Nephron (organoid): ENCODE measurements around the gene ARHGEF12.
A peak's percentile ranks its signal among the peaks of the same experiment; 100 is the strongest.

Experiments
- H3K27ac Mint-ChIP-seq, 3 experiments: 2 replicates each; pipeline ENCODE4 v1.8.0; 2020; ENCODE audit warnings: mixed read lengths in 3 of 3, mild to moderate bottlenecking in 2 of 3, moderate library complexity in 1 of 3
- H3K27me3 Mint-ChIP-seq: 2 replicates; pipeline ENCODE4 v1.8.0; 2021; ENCODE audit warnings: low read depth, mild to moderate bottlenecking, moderate library complexity, mixed read lengths
- H3K36me3 Mint-ChIP-seq: 2 replicates; pipeline ENCODE4 v1.8.0; 2020; ENCODE audit warnings: low read depth, mixed read lengths
- H3K4me1 Mint-ChIP-seq: 2 replicates; pipeline ENCODE4 v1.8.0; 2020; ENCODE audit warnings: mixed read lengths
- H3K4me3 Mint-ChIP-seq, 3 experiments: 2 replicates each; pipeline ENCODE4 v1.8.0; 2020; ENCODE audit warnings: mild to moderate bottlenecking in 3 of 3, mixed read lengths in 3 of 3, moderate library complexity in 2 of 3
- H3K9me3 Mint-ChIP-seq: 2 replicates; pipeline ENCODE4 v1.8.0; 2020; ENCODE audit warnings: mixed read lengths
- CTCF ChIP-seq, 3 experiments: fragments of 200-600 bp; sonication (generic); IDR thresholded peaks; one replicate each; pipeline ENCODE4 v1.5.0; 2021; ENCODE audit warnings: antibody characterized with exemption in 3 of 3; ENCODE audit not compliant: unreplicated experiment in 3 of 3

Gene ARHGEF12

DNA sequence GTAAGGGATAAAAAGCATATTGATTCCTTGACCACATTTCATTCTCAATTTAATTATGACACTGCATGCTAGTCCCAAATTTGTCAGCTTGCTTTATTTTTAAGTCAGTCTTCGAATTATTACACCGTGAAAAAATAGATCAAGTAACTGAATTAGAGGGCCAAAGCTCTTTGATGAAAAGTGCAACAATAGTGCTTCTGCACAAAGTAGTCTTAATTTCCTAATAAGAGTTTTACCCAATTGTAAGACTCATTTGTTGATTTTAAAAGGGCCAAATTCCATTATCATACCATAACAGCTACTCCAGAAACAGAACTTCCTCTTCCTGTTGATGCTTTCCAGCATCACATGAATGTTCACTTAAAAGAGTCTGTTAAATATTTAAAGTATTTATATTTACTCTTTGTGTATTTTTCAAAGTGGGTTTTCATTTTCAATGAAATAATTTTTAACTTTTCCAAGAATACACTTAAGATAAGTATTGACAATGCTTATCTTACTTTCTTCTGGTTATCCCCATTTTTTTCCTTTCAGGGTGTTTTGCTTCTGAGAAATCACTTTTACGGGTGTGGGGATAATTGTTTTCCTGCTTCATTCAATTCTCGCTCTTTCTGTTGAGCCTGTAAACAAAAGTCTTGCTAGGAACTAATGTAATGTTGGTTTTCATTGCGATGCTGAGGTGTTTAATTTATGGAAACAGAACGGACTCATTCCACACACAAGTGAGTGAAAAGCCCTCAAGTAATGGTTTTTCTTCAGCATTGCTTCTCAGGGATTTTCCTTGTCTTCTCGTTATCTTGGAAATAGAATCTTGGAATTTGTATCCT is 2.1 kb downstream of the ARHGEF12 start:
- no peaks in the 10 kb centered on the region for H3K27me3 Mint-ChIP-seq
- TF ChIP-seq CTCF (IDR thresholded peaks at IDR 0.05; ENCODE audit: unreplicated experiment in 3 of 3), result no peak
- no peaks in the 10 kb centered on the region for H3K36me3 Mint-ChIP-seq
- no peaks in the 10 kb centered on the region for H3K9me3 Mint-ChIP-seq
- peak overlapping the region; percentile 87 to 97 (median 97) for H3K27ac Mint-ChIP-seq
- peaks cover 50% of the 10 kb centered on the region for H3K4me1 Mint-ChIP-seq
- H3K4me3 Mint-ChIP-seq, result peak overlapping the region; percentile 99 to 100 (median 100)

GRCh38 chr11:120339394-120339890 is 3.2 kb downstream of the ARHGEF12 start:
- TF ChIP-seq CTCF (IDR thresholded peaks at IDR 0.05; ENCODE audit: unreplicated experiment in 3 of 3), result no peak
- peak overlapping the region; percentile 57 to 82 (median 68) for H3K27ac Mint-ChIP-seq
- H3K9me3 Mint-ChIP-seq, result no peaks in the 10 kb centered on the region
- H3K4me3 Mint-ChIP-seq, result peak overlapping the region; percentile 62 to 75 (median 72)
- H3K36me3 Mint-ChIP-seq, result no peaks in the 10 kb centered on the region
- peaks cover 48% of the 10 kb centered on the region for H3K4me1 Mint-ChIP-seq
- H3K27me3 Mint-ChIP-seq, result no peaks in the 10 kb centered on the region

GRCh38 chr11:120340529-120340928 is 4.3 kb downstream of the ARHGEF12 start:
- no peak for TF ChIP-seq CTCF (IDR thresholded peaks at IDR 0.05; ENCODE audit: unreplicated experiment in 3 of 3)
- H3K4me1 Mint-ChIP-seq, result peaks cover 51% of the 10 kb centered on the region
- no peaks in the 10 kb centered on the region for H3K36me3 Mint-ChIP-seq
- peak overlapping the region in 2 of 3 experiments; percentile 18 to 57 for H3K27ac Mint-ChIP-seq
- no peaks in the 10 kb centered on the region for H3K9me3 Mint-ChIP-seq
- no peaks in the 10 kb centered on the region for H3K27me3 Mint-ChIP-seq
- H3K4me3 Mint-ChIP-seq, result peak overlapping the region; percentile 2 to 25 (median 21)

GRCh38 chr11:120342226-120342625 is 6.0 kb downstream of the ARHGEF12 start:
- H3K27me3 Mint-ChIP-seq, result no peaks in the 10 kb centered on the region
- peak overlapping the region in 1 of 3 experiments; percentile 6 for H3K4me3 Mint-ChIP-seq
- no peaks in the 10 kb centered on the region for H3K9me3 Mint-ChIP-seq
- no peak for TF ChIP-seq CTCF (IDR thresholded peaks at IDR 0.05; ENCODE audit: unreplicated experiment in 3 of 3)
- peaks cover 64% of the 10 kb centered on the region for H3K4me1 Mint-ChIP-seq
- no peaks in the 10 kb centered on the region for H3K36me3 Mint-ChIP-seq
- peak overlapping the region in 2 of 3 experiments; percentile 1 to 5 for H3K27ac Mint-ChIP-seq

DNA sequence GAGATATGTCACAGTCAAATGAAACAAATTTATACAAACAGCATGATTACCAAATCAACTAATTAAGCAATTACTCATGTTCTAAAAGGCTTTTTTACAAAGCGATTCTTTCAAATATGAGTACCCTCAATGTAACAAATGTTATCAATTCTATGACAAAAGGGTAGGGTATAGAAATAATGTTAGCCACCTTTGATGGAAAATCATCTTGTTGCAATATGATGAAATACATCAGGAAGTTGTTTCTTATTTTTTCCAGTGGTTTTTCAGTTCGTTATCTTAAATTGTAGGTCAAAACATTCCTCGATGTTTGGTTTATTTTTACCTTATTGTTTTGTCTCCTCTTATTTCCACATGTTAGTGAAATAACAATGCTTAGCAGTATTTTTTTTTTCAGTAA is 6.5 kb downstream of the ARHGEF12 start:
- no peak overlapping the region for H3K27ac Mint-ChIP-seq
- H3K4me3 Mint-ChIP-seq, result no peak overlapping the region
- no peaks in the 10 kb centered on the region for H3K36me3 Mint-ChIP-seq
- no peak for TF ChIP-seq CTCF (IDR thresholded peaks at IDR 0.05; ENCODE audit: unreplicated experiment in 3 of 3)
- no peaks in the 10 kb centered on the region for H3K27me3 Mint-ChIP-seq
- H3K4me1 Mint-ChIP-seq, result peaks cover 65% of the 10 kb centered on the region
- no peaks in the 10 kb centered on the region for H3K9me3 Mint-ChIP-seq
